Dedifferentiated amniotic fluid mesenchymal stem cell (primary cell): ENCODE results near the gene RAD54L.
A peak's percentile ranks its signal among the peaks of the same experiment; 100 is the strongest.
"Not testable (repeated sequence)": the region's sequence is repeated elsewhere in the genome, so short reads cannot be mapped to it uniquely, and the experiment has no call there.

Source experiments
- DNase-seq: peaks from one replicate; pipeline ENCODE4 v3.0.0-alpha.2; 2016; ENCODE audit errors: extremely low spot score

Gene RAD54L

GRCh38 chr1:46247436-46248121, at the start of gene RAD54L:
RAD54L (plus strand) TSS chr1:46247763; CDS start chr1:46248406, 643 bp downstream.
- peak; percentile 99 for DNase-seq

- peak; percentile 35 for DNase-seq
Measured at GRCh38 chr1:46197964-46198811, 49.4 kb upstream of the RAD54L start, which contains the start of gene POMGNT1. POMGNT1 (minus strand) TSS chr1:46198434; CDS start chr1:46197821, 613 bp downstream.

GRCh38 chr1:46199233-46199749, 48.3 kb upstream of the RAD54L start:
- no peak for DNase-seq

GRCh38 chr1:46203738-46204405, 43.7 kb upstream of the RAD54L start:
- DNase-seq: no peak

- no peak for DNase-seq
Measured at GRCh38 chr1:46204406-46204742, 43.2 kb upstream of the RAD54L start.

- DNase-seq: no peak
Measured at GRCh38 chr1:46205141-46205540, 42.4 kb upstream of the RAD54L start.

GRCh38 chr1:46205791-46206190, 41.8 kb upstream of the RAD54L start:
- no peak for DNase-seq

- DNase-seq: no peak
Measured at GRCh38 chr1:46206399-46206798, 41.2 kb upstream of the RAD54L start.

- no peak for DNase-seq
Measured at GRCh38 chr1:46210561-46210960, 37.0 kb upstream of the RAD54L start.

- no peak for DNase-seq
Measured at GRCh38 chr1:46211051-46211450, 36.5 kb upstream of the RAD54L start.

GRCh38 chr1:46215504-46215903, 32.1 kb upstream of the RAD54L start:
- no peak for DNase-seq

GRCh38 chr1:46218443-46218842, 29.1 kb upstream of the RAD54L start:
- DNase-seq: no peak

GRCh38 chr1:46219551-46220520, 27.7 kb upstream of the RAD54L start:
- DNase-seq: no peak

GRCh38 chr1:46220808-46221207, 26.8 kb upstream of the RAD54L start:
- no peak for DNase-seq

GRCh38 chr1:46221749-46222148, 25.8 kb upstream of the RAD54L start:
- DNase-seq: no peak

- not testable (repeated sequence) for DNase-seq
Measured at GRCh38 chr1:46223055-46223454, 24.5 kb upstream of the RAD54L start.

- DNase-seq: peak; percentile 81
Measured at GRCh38 chr1:46223472-46223943, 24.1 kb upstream of the RAD54L start.

- no peak for DNase-seq
Measured at GRCh38 chr1:46224966-46225365, 22.6 kb upstream of the RAD54L start.

- not testable (repeated sequence) for DNase-seq
Measured at GRCh38 chr1:46231231-46231630, 16.3 kb upstream of the RAD54L start.

- no peak for DNase-seq
Measured at GRCh38 chr1:46236882-46237281, 10.7 kb upstream of the RAD54L start.

- DNase-seq: not testable (repeated sequence)
Measured at GRCh38 chr1:46238865-46239264, 8.7 kb upstream of the RAD54L start.
